HG03558 (cell line): ENCODE results near the gene OLFM1.
"Not testable (repeated sequence)": the region's sequence is repeated elsewhere in the genome, so short reads cannot be mapped to it uniquely, and the experiment has no call there.

ENCODE experiments used
- ATAC-seq: cut with Tn5 transposase; IDR thresholded peaks from one replicate; pipeline ENCODE4 v1.9.1; 2021; ENCODE audit warnings: moderate number of reproducible peaks; ENCODE audit not compliant: unreplicated experiment; ENCODE audit errors: extremely low read depth

The OLFM1 gene

GRCh38 chr9:135056541-135056940 lies 30.9 kb upstream of the OLFM1 start:
- no peak for ATAC-seq

DNA sequence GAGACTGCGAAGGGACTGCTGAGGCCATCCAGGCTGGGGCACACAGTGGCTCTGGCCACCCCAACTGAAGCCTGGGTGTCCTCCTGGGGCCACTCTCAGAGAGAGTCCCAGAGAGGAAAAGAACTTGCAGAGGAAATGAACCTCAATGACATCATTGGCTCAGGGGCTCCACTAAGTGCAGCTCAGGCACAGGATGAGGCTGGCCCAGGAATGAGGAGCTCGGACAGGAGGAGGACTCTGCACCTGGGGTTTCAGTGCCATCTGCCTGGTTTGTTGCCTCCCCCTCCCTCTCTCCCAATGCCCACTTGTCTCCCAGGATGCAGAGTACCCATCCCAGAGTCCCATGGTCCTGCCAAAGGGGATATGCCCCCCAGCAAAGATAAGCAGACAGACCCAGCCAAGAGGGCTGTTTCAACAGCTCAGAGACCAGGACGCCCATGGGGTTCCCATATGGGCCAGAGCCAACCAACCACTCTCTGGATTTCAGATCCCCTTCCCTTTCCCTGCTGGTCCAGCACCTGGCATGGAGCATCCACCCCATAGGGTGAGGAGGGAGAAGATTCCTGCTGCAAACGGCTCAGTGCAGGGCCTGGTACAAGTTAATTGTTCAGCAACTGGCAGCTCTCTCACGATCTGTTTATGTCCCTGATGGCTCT lies 26.9 kb upstream of the OLFM1 start:
- ATAC-seq: no peak

DNA sequence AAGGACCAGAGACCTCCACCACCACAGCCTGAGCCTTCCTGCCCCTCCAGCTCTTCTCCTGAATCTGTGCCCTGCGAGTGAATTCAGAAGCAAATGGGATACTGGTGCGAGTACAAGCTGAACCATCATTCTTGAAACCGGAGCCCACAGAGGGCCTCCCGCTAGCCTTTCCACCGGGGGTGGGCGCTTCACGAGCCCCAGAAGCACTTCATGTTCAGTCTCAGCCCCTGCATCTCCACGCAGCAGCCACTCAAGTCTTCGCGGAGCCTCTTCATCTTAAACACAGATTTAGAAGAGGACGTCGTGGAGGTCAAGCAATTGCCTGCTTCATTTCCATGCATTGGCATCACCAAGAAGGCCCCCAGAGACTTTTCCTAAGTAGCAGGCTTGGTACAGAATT lies 26.0 kb upstream of the OLFM1 start:
- ATAC-seq: no peak

DNA sequence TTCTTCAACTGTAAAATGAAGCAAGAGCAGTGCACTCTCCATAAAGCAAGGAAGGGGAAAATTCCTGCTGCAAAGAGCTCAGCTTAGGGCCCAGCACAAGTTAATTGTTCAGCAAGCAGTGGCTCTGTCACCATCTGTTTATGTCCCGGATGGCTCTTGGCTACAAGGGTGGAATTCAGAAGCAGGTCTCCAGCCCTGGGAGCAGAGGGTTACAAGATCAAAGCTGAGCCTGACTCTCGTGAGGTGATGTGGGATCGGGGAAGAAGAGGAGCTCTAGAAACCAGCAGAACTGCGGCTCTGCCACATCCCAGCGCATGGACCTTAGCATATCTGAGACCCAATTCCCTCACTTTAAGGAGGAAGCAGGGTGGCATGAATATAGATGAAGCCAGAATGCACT lies 25.2 kb upstream of the OLFM1 start:
- ATAC-seq: no peak

- ATAC-seq: not testable (repeated sequence)
Measured at GRCh38 chr9:135063466-135063865, 24.0 kb upstream of the OLFM1 start.

DNA sequence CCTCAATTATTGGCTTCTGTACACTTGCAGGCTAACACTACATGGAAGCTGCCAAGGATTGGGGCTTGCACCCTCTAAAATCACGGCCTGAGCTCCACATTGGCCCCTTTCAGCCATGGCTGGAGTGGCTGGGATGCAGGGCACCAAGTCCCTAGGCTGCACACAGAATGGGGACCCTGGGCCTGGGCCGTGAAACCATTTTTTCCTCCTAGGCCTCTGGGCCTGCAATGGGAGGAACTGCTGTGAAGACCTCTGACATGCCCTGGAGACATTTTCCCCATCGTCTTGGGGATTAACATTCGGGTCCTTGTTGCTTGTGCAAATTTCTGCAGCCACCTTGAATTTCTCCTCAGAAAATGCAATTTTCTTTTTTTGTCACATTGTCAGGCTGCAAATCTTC lies 23.6 kb upstream of the OLFM1 start:
- not testable (repeated sequence) for ATAC-seq

DNA sequence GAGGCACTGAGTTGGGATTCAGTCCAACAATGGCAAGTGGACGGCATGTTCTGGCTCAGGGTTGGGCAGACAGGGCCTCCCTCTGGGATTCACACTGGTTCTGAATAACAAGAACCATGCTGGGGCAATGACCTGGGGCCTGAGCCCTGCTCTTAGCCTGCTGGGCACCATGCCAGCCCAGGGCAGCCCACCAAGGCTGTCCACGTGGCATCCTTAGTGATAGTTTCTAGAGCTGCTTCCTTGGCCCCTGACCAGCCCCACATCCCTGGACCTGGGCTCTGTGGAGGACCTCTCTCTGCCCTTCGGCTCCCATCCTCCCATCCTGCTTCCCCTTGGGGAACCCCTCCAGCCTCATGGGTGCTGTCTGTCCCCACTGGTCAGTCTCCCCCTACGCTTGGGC lies 22.3 kb upstream of the OLFM1 start:
- no peak for ATAC-seq

- no peak for ATAC-seq
Measured at GRCh38 chr9:135065804-135066203, 21.7 kb upstream of the OLFM1 start.

DNA sequence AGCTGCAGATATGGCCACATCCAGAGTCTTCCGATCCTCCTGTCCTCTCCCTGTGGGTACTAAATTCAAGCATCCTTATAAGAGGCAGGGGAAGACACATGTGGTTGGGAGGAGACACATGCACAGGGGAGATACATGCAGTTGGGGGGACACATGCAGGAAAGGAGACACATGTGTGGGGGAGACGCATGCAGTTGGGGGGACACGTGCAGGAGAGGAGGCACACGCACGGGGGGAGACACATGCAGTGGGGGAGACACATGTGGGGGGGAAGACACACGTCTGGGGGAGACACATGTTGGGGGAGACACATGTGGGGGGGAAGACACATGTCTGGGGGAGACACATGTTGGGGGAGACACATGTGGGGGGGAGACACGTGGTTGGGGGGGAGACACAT lies 21.2 kb upstream of the OLFM1 start:
- ATAC-seq: no peak

DNA sequence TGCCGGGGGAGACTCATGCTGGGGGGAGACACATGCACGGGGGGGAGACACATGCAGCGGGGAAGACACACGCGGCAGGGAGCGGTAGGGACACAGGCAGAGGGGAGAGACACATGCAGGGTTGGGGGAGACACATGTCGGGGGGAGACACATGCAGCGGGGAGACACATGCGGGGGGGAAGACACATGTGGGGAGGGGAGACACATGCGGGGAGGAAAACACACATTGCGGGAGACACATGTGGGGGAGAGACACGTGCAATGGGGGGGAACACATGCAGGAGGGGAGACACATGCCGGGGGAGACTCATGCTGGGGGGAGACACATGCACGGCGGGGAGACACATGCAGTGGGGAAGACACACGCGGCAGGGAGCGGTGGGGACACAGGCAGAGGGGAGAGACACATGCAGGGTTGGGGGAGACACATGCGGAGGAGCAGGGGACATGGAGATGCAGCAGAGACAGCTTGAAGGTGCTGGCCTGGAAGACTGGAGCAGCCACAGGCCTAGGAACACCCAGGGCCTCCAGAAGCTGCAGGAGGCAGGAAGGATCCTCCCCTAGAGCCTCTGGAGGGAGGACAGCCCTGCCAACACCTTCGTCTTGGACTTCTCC lies 20.3 kb upstream of the OLFM1 start:
- ATAC-seq: no peak

GRCh38 chr9:135068776-135069415 lies 18.6 kb upstream of the OLFM1 start:
- no peak for ATAC-seq

DNA sequence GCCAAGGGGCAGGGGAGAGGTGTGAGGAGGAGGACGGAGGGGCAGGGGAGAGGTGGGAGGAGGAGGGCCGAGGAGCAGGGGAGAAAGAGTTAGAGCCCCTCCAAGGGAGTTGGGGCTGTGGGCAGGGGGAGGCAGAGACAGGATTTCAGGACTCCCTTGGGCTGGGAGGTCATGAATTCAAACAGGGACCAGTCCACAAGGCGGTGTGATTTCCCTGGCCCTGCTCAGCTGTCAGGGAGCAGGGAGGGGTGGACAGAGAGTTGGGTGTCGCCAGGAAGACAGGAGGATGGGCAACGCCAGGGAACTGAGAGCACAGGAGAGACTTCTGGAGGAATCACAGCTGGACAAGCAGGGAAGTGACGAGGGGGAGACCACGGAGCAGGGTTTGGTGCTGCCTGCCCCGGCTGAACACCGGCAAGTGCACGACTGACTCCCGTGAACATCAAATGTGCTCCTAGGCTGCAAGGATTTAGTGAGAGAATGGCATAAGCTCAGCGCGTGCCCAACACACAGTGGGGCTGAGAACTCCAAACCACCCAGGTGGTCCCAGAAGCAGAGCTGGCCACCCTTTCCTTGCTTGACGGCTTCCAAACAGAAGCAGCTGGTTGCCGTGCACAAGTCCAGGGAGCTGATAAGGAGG lies 17.8 kb upstream of the OLFM1 start:
- ATAC-seq: no peak

DNA sequence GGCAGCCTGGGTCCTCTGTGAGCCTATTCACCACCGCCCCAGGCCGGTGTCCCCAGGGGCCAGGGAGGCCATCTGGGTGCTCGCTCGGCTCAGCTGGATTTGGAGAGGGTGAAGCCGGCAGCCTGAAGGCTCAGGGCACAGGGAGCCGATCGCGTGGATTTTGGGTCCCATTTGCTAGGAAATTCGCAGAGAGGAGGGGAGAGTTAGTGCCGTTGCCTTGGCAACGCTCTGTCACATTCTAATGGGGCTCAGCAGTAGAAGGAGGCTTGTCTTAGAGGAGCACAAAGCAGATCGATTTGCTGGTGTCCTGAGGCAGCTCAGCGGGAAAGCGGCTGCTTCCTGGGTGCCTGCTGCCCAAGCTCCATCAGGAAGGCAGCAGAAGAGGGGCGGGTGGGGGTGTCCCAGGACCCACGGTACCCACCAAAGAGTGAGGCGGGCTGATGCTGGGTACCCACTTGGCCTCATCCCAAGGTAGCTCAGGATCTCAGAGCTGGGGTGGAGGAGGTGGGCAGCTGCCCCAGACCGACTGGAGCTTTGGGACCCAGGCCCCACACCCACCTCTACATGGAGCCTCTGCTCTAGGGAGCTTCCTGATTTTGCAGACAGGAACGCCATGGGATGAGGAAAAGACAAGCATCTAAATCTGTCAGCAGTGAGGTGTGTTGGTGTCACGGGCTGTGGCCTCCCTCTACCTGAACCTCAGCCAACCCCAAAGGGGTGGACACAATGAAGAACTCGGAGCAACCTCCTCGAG lies 17.1 kb upstream of the OLFM1 start:
- ATAC-seq: no peak

DNA sequence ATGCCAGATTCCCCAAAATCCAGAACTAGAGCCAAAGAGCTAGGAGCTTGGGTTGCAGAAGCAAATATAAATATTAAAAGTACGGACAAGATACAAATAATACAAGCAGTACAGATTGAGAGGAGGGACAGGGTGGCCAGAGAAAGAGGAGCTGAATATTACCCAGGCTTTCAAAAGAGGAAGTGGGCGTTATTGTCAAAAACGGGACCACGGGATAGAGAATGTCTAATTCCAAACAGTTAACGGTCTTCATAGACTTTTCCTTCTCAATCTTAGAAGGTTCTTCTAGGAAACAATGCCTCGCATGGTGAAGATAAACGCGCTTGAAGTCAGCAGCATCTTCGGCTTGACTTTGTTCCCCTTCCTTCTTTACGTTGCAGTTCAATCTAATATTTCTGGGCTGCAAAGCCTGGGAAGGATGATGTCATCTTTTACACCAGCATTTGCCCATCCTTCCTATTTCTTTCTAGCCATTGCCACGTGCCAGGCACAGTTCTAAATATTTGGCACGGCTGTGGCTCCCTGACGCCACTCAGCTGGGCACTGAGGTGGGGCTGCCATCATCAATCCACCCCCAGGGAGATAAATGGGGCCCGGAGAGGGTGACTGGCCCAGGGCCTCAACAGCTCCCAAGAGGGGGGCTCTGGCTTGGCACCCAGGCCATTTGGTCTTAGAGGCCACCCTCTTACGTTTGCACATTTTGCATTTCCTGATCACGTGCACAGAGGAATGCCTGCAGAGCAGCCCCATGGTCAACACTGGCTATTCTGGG lies 16.3 kb upstream of the OLFM1 start:
- no peak for ATAC-seq

DNA sequence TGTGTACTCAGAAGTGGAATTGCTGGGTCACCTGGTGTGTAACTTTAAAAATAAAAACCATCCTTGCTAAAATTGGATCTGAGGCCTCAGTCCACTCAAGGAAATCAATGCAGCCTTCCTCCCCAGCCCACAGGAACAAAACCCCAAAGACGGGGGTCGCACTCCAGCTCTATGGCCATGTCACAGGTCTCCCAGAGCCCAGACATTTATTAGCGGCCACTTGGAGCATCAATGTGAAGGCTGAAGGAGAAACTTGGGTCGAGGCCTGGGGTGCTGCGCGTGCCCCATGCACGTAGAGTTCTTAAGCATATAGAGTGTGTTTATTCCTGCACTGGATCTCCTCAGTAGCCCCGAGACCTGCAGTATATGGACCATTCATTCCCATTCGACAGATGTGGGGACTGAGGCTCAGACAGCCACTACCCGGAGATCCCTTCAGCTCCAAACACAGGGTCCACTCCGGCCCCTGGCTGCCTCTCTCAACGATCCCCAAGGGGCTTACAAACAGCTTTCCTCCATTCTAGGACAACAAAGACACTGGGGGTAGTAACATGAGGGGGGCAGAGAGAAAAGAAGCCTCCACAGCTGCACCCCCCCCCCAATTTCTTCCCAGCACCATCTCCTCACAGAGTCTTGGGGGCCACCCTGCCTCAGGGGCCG lies 14.3 kb upstream of the OLFM1 start:
- no peak for ATAC-seq

GRCh38 chr9:135073741-135074305 lies 13.6 kb upstream of the OLFM1 start:
- ATAC-seq: no peak

GRCh38 chr9:135074354-135075233 lies 12.9 kb upstream of the OLFM1 start:
- ATAC-seq: no peak
